Subcutaneous abdominal adipose tissue (tissue), 5 donors: ENCODE data around the gene TMEM131.

Experiments
- H3K27ac ChIP-seq: one replicate; pipeline ENCODE4 v1.7.0; 2013; ENCODE audit warnings: low read depth, mild to moderate bottlenecking, inconsistent platforms, low read length, moderate library complexity
- H3K27me3 ChIP-seq, 5 donors: one replicate each; pipeline ENCODE4 v1.7.0; 2013; ENCODE audit warnings: low read length in 5 of 5, inconsistent platforms in 1 of 5; ENCODE audit not compliant: control insufficient read depth in 5 of 5, insufficient read depth in 4 of 5
- H3K36me3 ChIP-seq, 5 donors: one replicate each; pipeline ENCODE4 v1.7.0; 2013; ENCODE audit warnings: low read length in 5 of 5; ENCODE audit not compliant: control insufficient read depth in 5 of 5, insufficient read depth in 5 of 5
- H3K4me1 ChIP-seq, 5 donors: one replicate each; pipeline ENCODE4 v1.7.0; 2013; ENCODE audit warnings: low read length in 5 of 5, mild to moderate bottlenecking in 3 of 5, moderate library complexity in 1 of 5; ENCODE audit not compliant: control insufficient read depth in 5 of 5, insufficient read depth in 5 of 5
- H3K4me3 ChIP-seq, 5 donors: one replicate each; pipeline ENCODE4 v1.7.0; 2013; ENCODE audit warnings: low read length in 5 of 5, low read depth in 1 of 5
- H3K9ac ChIP-seq, 5 donors: one replicate each; pipeline ENCODE4 v1.7.0; 2013; ENCODE audit warnings: low read length in 5 of 5, mild to moderate bottlenecking in 4 of 5, moderate library complexity in 3 of 5
- H3K9me3 ChIP-seq, 5 donors: one replicate each; pipeline ENCODE4 v1.7.0; 2013; ENCODE audit warnings: low read length in 5 of 5; ENCODE audit not compliant: control insufficient read depth in 5 of 5
- donor health status: healthy.
- donor health status: healthy.
- donor health status: healthy.
- donor health status: healthy.
- donor health status: healthy.

TMEM131 gene

GRCh38 chr2:97739020-97739892 is 256.5 kb downstream of the TMEM131 start:
- Histone ChIP-seq H3K9ac (no peak overlapping the region), H3K27ac (no peak overlapping the region), H3K27me3 (no peaks in the 10 kb centered on the region), H3K4me3 (no peak overlapping the region), H3K36me3 (peaks cover under 1 to 6% (median 4%) of the 10 kb centered on the region in 5 donors), H3K9me3 (no peaks in the 10 kb centered on the region), H3K4me1 (peaks cover 0 to 18% (median 3%) of the 10 kb centered on the region in 5 donors)

- no peaks in the 10 kb centered on the region for H3K36me3 ChIP-seq
- no peak overlapping the region for H3K27ac ChIP-seq
- no peaks in the 10 kb centered on the region for H3K9me3 ChIP-seq
- peaks cover 0 to 3% (median 0%) of the 10 kb centered on the region in 5 donors for H3K27me3 ChIP-seq
- H3K4me3 ChIP-seq = no peak overlapping the region
- H3K9ac ChIP-seq = no peak overlapping the region
- H3K4me1 ChIP-seq = peaks cover 0 to 18% (median 3%) of the 10 kb centered on the region in 5 donors
These were observed 257.3 kb downstream of the TMEM131 start for GRCh38 chr2:97738179-97739019.

- peaks cover 0 to 3% (median 0%) of the 10 kb centered on the region in 5 donors for H3K27me3 ChIP-seq
- H3K9me3 ChIP-seq = no peaks in the 10 kb centered on the region
- H3K4me1 ChIP-seq = peaks cover 0 to 18% (median 3%) of the 10 kb centered on the region in 5 donors
- no peak overlapping the region for H3K9ac ChIP-seq
- no peak overlapping the region for H3K27ac ChIP-seq
- no peak overlapping the region for H3K4me3 ChIP-seq
- H3K36me3 ChIP-seq = no peaks in the 10 kb centered on the region
These were observed 258.1 kb downstream of the TMEM131 start for GRCh38 chr2:97737421-97738178.

GRCh38 chr2:97736608-97737330 is 259.0 kb downstream of the TMEM131 start:
- peaks cover 0 to 3% (median 0%) of the 10 kb centered on the region in 5 donors for H3K27me3 ChIP-seq
- no peaks in the 10 kb centered on the region for H3K36me3 ChIP-seq
- H3K4me3 ChIP-seq = no peak overlapping the region
- no peak overlapping the region for H3K9ac ChIP-seq
- no peaks in the 10 kb centered on the region for H3K9me3 ChIP-seq
- no peak overlapping the region for H3K27ac ChIP-seq
- peaks cover 0 to 10% (median 3%) of the 10 kb centered on the region in 5 donors for H3K4me1 ChIP-seq

- Histone ChIP-seq H3K9me3 (no peaks in the 10 kb centered on the region), H3K27me3 (peaks cover 0 to 3% (median 0%) of the 10 kb centered on the region in 5 donors), H3K9ac (no peak overlapping the region), H3K4me3 (no peak overlapping the region), H3K36me3 (no peaks in the 10 kb centered on the region), H3K27ac (no peak overlapping the region), H3K4me1 (peaks cover 0 to 5% (median 3%) of the 10 kb centered on the region in 5 donors)
These were observed 259.6 kb downstream of the TMEM131 start for GRCh38 chr2:97736185-97736584.

- Histone ChIP-seq H3K4me1 (no peaks in the 10 kb centered on the region), H3K27me3 (peaks cover 0 to 3% (median 0%) of the 10 kb centered on the region in 5 donors), H3K9ac (no peak overlapping the region), H3K27ac (no peak overlapping the region), H3K4me3 (no peak overlapping the region), H3K9me3 (peaks cover 0 to 4% (median 4%) of the 10 kb centered on the region in 5 donors), H3K36me3 (no peaks in the 10 kb centered on the region)
These were observed 260.6 kb downstream of the TMEM131 start for GRCh38 chr2:97735161-97735561.

GRCh38 chr2:97734061-97735051 is 261.4 kb downstream of the TMEM131 start:
- H3K36me3 ChIP-seq = no peaks in the 10 kb centered on the region
- H3K27me3 ChIP-seq = peaks cover 0 to 3% (median 0%) of the 10 kb centered on the region in 5 donors
- H3K27ac ChIP-seq = no peak overlapping the region
- H3K9ac ChIP-seq = no peak overlapping the region
- H3K4me3 ChIP-seq = no peak overlapping the region
- no peaks in the 10 kb centered on the region for H3K4me1 ChIP-seq
- peaks cover 0 to 11% (median 6%) of the 10 kb centered on the region in 5 donors for H3K9me3 ChIP-seq

GRCh38 chr2:97733341-97734035 is 262.3 kb downstream of the TMEM131 start:
- H3K9me3 ChIP-seq = peaks cover 0 to 11% (median 6%) of the 10 kb centered on the region in 5 donors
- H3K27me3 ChIP-seq = peaks cover 0 to 3% (median 0%) of the 10 kb centered on the region in 5 donors
- H3K4me3 ChIP-seq = no peak overlapping the region
- no peaks in the 10 kb centered on the region for H3K36me3 ChIP-seq
- no peaks in the 10 kb centered on the region for H3K4me1 ChIP-seq
- H3K9ac ChIP-seq = no peak overlapping the region
- no peak overlapping the region for H3K27ac ChIP-seq
